HEK293T (cell line): ENCODE measurements around the gene CNTN5.

Source experiments
- BHLHE40 ChIP-seq: fragments of 450-650 bp; IDR thresholded peaks from 2 replicates; pipeline ENCODE4 v1.6.1; 2016; ENCODE audit warnings: mild to moderate bottlenecking, moderate library complexity, borderline replicate concordance
- FOXA1 ChIP-seq: fragments of 450-650 bp; IDR thresholded peaks from 2 replicates; pipeline ENCODE4 v1.6.1; 2016; ENCODE audit warnings: mild to moderate bottlenecking
- L3MBTL2 ChIP-seq: fragments of 450-650 bp; conservative IDR thresholded peaks from 2 replicates; pipeline ENCODE4 v1.6.1; 2016; ENCODE audit warnings: mild to moderate bottlenecking
- SP1 ChIP-seq: fragments of 450-650 bp; IDR thresholded peaks from 2 replicates; pipeline ENCODE4 v1.6.1; 2017
- SUZ12 ChIP-seq: fragments of 450-650 bp; IDR thresholded peaks from 2 replicates; pipeline ENCODE4 v1.6.1; 2016; ENCODE audit warnings: mild to moderate bottlenecking

DNA sequence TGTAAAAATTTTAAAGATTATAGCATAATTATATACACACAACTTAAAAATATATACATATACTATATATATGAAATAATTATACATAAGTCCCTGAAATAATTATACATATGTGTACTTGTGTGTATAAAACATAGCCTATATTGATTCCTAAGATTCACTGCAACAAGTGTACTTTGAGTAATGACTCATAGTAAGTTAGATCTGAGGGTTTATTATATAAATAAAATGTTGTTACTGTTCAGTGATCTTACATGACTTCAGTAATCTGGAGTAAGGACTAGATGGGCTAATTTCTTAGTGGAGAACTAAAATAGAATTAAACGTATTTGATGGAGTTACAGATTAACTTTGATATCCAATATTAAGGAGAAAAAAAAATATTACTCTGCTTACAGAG lies 350.5 kb downstream of the CNTN5 start:
- TF ChIP-seq SUZ12 = no peak
- no peak for TF ChIP-seq L3MBTL2
- no peak for TF ChIP-seq BHLHE40
- TF ChIP-seq SP1 = no peak
- TF ChIP-seq FOXA1 = no peak
